PC-9 (cell line): ENCODE measurements around the gene CYYR1. TPM values are rescaled to one million over a fixed set of nuclear protein-coding genes. Genes with fewer than 3 reads are reported as not detected.

Source experiments
- BruUV-seq: library from RNA; stranded (reverse); fragments of 400-500 nt; replicated peaks from 2 replicates; lab custom pipeline; 2021; lab: Mats Ljungman, UMichigan
- CTCF ChIA-PET: fragments of 300-600 bp; sonication (Branson Sonifier 250); formaldehyde crosslinking; loops from one replicate; lab custom pipeline; 2022; ENCODE audit warnings: antibody characterized with exemption; lab: Charles Lee
- POLR2A ChIA-PET: fragments of 300-600 bp; sonication (Branson Sonifier 250); formaldehyde crosslinking; loops from one replicate; lab custom pipeline; 2022; ENCODE audit warnings: antibody characterized with exemption; ENCODE audit not compliant: unreplicated experiment; lab: Charles Lee
- DNase-seq, 2 experiments: peaks; one replicate each; pipeline versions ENCODE4 v3.0.0 to v3.0.0-alpha.2; 2015 to 2022; ENCODE audit warnings: mixed read lengths in 1 of 2
- H2AFZ ChIP-seq: fragments of 200-600 bp; sonication (generic); 2 replicates; pipeline ENCODE4 v1.8.1; 2017; ENCODE audit warnings: antibody characterized with exemption
- H3F3A ChIP-seq: fragments of 200-600 bp; sonication (generic); 2 replicates; pipeline ENCODE4 v1.8.1; 2017; ENCODE audit warnings: antibody characterized with exemption, mild to moderate bottlenecking, low read depth; ENCODE audit not compliant: insufficient read depth
- H3K27ac ChIP-seq: fragments of 200-600 bp; sonication (generic); 2 replicates; pipeline ENCODE4 v1.6.1; 2016; ENCODE audit warnings: mixed run types
- H3K27me3 ChIP-seq: fragments of 200-600 bp; sonication (generic); 2 replicates; pipeline ENCODE4 v1.6.1; 2016; ENCODE audit warnings: low read depth, mixed run types; ENCODE audit not compliant: insufficient read depth
- H3K36me3 ChIP-seq: fragments of 200-600 bp; sonication (generic); 2 replicates; pipeline ENCODE4 v1.6.1; 2016; ENCODE audit warnings: low read depth, mixed run types
- H3K4me1 ChIP-seq: fragments of 200-600 bp; sonication (generic); replicated peaks from 2 replicates; pipeline ENCODE4 v1.6.1; 2016; ENCODE audit warnings: mixed run types; ENCODE audit not compliant: insufficient read depth
- H3K4me2 ChIP-seq: fragments of 200-600 bp; sonication (generic); 2 replicates; pipeline ENCODE4 v1.6.1; 2017; ENCODE audit warnings: mixed run types
- H3K4me3 ChIP-seq: fragments of 200-600 bp; sonication (generic); 2 replicates; pipeline ENCODE4 v1.6.1; 2016; ENCODE audit warnings: mixed run types
- H3K79me2 ChIP-seq: fragments of 200-600 bp; sonication (generic); 2 replicates; pipeline ENCODE4 v1.6.1; 2017; ENCODE audit warnings: low read depth, mixed run types
- H3K9me2 ChIP-seq: fragments of 200-600 bp; sonication (generic); 2 replicates; pipeline ENCODE4 v1.8.1; 2017; ENCODE audit warnings: mild to moderate bottlenecking; ENCODE audit not compliant: insufficient read depth
- H3K9me3 ChIP-seq: fragments of 200-600 bp; sonication (generic); 2 replicates; pipeline ENCODE4 v1.8.1; 2016; ENCODE audit warnings: low read depth; ENCODE audit not compliant: insufficient read depth
- H4K20me1 ChIP-seq: fragments of 200-600 bp; sonication (generic); 2 replicates; pipeline ENCODE4 v1.8.1; 2017; ENCODE audit not compliant: insufficient read depth
- EZH2 ChIP-seq: fragments of 200-600 bp; sonication (generic); IDR thresholded peaks from 2 replicates; pipeline ENCODE4 v1.8.0; 2017; ENCODE audit warnings: antibody characterized with exemption, low read depth
- intact Hi-C: fragments of 100-400 bp; cut with micrococcal nuclease; formaldehyde crosslinking; loops from one replicate; pipeline ENCODE4 v1.10.0; 2022; ENCODE audit not compliant: unreplicated experiment
- total RNA-seq: library from RNA; stranded (reverse); gene quantifications from 2 replicates; pipeline ENCODE4 v1.2.3, GENCODE V29; 2021
- TF ChIP-seq, protein P1 (sequence below): fragments of 200-600 bp; sonication (generic); conservative IDR thresholded peaks from 2 replicates; pipeline ENCODE4 v1.6.1; 2017; ENCODE audit warnings: mixed run types, antibody characterized with exemption, mild to moderate bottlenecking, moderate library complexity

CYYR1 gene
- total RNA-seq, 1 experiment from 2014 or later: not detected

DNA sequence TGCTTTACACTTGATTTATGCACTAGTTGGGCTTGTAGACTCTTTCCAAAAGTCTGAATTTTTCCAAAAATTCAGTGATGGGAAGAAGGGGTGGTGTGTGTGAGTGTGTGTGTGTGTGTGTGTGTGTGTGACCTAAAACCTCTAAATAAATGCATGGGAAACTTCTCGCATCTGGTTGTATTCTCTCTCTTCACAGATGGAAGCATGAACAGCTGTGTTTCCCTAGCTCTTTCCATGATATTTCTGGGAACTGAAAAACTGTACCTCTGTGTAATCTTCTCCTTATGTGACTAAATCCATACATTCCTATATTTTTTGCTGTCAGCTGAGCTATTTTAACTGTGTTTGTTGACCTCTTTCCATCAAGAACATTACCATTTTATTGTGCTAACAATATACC, 26.2 kb upstream of the CYYR1 start:
- Histone ChIP-seq H3K79me2 (no peaks in the 10 kb centered on the region), H3K27ac (no peak overlapping the region), H3K4me1 (no peaks in the 10 kb centered on the region), H3K9me2 (no peaks in the 10 kb centered on the region), H4K20me1 (no peaks in the 10 kb centered on the region), H2AFZ (no peak overlapping the region), H3K4me3 (no peak overlapping the region), H3K27me3 (no peaks in the 10 kb centered on the region), H3F3A (no peaks in the 10 kb centered on the region), H3K36me3 (no peaks in the 10 kb centered on the region), H3K4me2 (no peak overlapping the region), H3K9me3 (0 out of 2 replicates have a peak, but pooled peaks cover 3% of the 10 kb centered on the region)
- CTCF ChIA-PET: no interaction called here
- intact Hi-C loops: no loop called here
- POLR2A ChIA-PET: no interaction called here
- TF ChIP-seq, protein P1, sequence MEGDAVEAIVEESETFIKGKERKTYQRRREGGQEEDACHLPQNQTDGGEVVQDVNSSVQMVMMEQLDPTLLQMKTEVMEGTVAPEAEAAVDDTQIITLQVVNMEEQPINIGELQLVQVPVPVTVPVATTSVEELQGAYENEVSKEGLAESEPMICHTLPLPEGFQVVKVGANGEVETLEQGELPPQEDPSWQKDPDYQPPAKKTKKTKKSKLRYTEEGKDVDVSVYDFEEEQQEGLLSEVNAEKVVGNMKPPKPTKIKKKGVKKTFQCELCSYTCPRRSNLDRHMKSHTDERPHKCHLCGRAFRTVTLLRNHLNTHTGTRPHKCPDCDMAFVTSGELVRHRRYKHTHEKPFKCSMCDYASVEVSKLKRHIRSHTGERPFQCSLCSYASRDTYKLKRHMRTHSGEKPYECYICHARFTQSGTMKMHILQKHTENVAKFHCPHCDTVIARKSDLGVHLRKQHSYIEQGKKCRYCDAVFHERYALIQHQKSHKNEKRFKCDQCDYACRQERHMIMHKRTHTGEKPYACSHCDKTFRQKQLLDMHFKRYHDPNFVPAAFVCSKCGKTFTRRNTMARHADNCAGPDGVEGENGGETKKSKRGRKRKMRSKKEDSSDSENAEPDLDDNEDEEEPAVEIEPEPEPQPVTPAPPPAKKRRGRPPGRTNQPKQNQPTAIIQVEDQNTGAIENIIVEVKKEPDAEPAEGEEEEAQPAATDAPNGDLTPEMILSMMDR: no peak
- no peak for TF ChIP-seq EZH2
- no peak for DNase-seq
- no TSS peak for BruUV-seq

DNA sequence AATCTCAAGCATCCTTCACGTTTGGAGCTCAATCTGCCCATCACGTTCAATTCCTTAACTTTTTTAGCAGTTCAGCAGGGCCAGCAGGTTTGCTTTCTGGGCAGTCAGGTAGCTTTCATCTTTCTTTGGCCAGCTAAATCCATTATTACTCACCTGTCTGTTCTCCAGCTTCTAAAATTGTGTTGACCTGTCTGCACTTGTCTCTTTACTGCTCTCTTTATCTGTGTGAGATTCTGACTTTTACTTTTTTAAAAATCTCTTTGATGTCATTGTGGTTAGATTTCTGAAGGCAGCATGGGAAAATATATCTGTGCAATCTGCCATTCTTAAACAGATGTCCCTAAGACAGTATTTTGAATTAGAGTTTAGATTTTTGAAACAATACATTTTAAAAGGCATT, 24.9 kb upstream of the CYYR1 start:
- Histone ChIP-seq H3K27ac (no peak overlapping the region), H3K36me3 (no peaks in the 10 kb centered on the region), H4K20me1 (no peaks in the 10 kb centered on the region), H3K4me1 (no peaks in the 10 kb centered on the region), H3K4me2 (no peak overlapping the region), H3K79me2 (no peaks in the 10 kb centered on the region), H3K9me2 (no peaks in the 10 kb centered on the region), H3K4me3 (no peak overlapping the region), H3F3A (no peaks in the 10 kb centered on the region), H2AFZ (no peak overlapping the region), H3K27me3 (no peaks in the 10 kb centered on the region), H3K9me3 (0 out of 2 replicates have a peak, but pooled peaks cover 3% of the 10 kb centered on the region)
- no TSS peak for BruUV-seq
- POLR2A ChIA-PET: no interaction called here
- TF ChIP-seq EZH2: no peak
- TF ChIP-seq, protein P1: no peak
- no peak for DNase-seq
- CTCF ChIA-PET: no interaction called here
- intact Hi-C loops: no loop called here

DNA sequence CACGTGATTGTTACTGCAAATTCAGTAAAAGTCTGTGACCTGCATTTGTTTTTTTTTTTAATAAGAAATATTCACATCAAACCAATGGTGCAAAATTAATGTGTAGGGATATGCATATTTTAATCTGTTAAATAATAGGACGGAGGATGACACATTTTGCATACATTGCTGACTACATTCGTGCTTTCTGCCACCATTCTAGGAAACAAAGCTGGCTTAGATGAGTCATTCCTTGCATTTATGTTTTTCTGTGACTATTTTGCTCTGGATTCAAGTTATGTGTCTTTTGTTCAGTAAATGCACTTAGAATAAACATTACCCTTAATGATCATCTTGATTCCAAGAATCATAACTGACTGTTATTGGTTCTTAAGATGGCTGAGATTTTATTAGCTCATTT, 23.9 kb upstream of the CYYR1 start:
- Histone ChIP-seq H4K20me1 (no peaks in the 10 kb centered on the region), H3K4me2 (no peak overlapping the region), H3K36me3 (no peaks in the 10 kb centered on the region), H3K4me1 (no peaks in the 10 kb centered on the region), H3K4me3 (no peak overlapping the region), H3K79me2 (no peaks in the 10 kb centered on the region), H3K27ac (no peak overlapping the region), H2AFZ (no peak overlapping the region), H3K9me2 (no peaks in the 10 kb centered on the region), H3K9me3 (0 out of 2 replicates have a peak, but pooled peaks cover 3% of the 10 kb centered on the region), H3F3A (no peaks in the 10 kb centered on the region), H3K27me3 (no peaks in the 10 kb centered on the region)
- intact Hi-C loops: no loop called here
- CTCF ChIA-PET: no interaction called here
- POLR2A ChIA-PET: no interaction called here
- no TSS peak for BruUV-seq
- TF ChIP-seq EZH2: no peak
- TF ChIP-seq, protein P1: no peak
- DNase-seq: no peak
